Measurements from ENCODE around the gene BLCAP. TPM values are rescaled to one million over a fixed set of nuclear protein-coding genes. Genes with fewer than 3 reads are reported as not detected.
A peak's percentile ranks its signal among the peaks of the same experiment; 100 is the strongest.

BLCAP gene
- total and polyA plus RNA-seq, 2 experiments from 2014 or later = 62.2 to 64.8 TPM

- H3F3A ChIP-seq (replicated peaks; ENCODE audit: low read depth) = no peaks in the 10 kb centered on the region
- peaks cover 17% of the 10 kb centered on the region for H3K4me1 ChIP-seq (ENCODE audit: insufficient read depth)
- Mint-ChIP-seq H3K36me3 (ENCODE audit: low read depth) (peaks cover 4% of the 10 kb centered on the region; the same call in 2 of the 3 replicates), H3K27me3 (ENCODE audit: insufficient read depth, low read depth, poor library complexity) (no peaks in the 10 kb centered on the region), H3K4me3 (no peak overlapping the region), H3K4me1 (no peaks in the 10 kb centered on the region; the same call in 2 of the 3 replicates), H3K27ac (peak overlapping the region; percentile 33; the same call in 1 of the 2 replicates), H3K9me3 (no peaks in the 10 kb centered on the region)
- peaks cover 21% of the 10 kb centered on the region for H3K9me2 ChIP-seq (ENCODE audit: insufficient read depth)
- peak overlapping the region; percentile 69 for H3K4me2 ChIP-seq
- no peaks in the 10 kb centered on the region; the same call in 1 of the 2 replicates for H3K79me2 ChIP-seq (replicated peaks; ENCODE audit: insufficient read depth)
- TF ChIP-seq, protein P1, sequence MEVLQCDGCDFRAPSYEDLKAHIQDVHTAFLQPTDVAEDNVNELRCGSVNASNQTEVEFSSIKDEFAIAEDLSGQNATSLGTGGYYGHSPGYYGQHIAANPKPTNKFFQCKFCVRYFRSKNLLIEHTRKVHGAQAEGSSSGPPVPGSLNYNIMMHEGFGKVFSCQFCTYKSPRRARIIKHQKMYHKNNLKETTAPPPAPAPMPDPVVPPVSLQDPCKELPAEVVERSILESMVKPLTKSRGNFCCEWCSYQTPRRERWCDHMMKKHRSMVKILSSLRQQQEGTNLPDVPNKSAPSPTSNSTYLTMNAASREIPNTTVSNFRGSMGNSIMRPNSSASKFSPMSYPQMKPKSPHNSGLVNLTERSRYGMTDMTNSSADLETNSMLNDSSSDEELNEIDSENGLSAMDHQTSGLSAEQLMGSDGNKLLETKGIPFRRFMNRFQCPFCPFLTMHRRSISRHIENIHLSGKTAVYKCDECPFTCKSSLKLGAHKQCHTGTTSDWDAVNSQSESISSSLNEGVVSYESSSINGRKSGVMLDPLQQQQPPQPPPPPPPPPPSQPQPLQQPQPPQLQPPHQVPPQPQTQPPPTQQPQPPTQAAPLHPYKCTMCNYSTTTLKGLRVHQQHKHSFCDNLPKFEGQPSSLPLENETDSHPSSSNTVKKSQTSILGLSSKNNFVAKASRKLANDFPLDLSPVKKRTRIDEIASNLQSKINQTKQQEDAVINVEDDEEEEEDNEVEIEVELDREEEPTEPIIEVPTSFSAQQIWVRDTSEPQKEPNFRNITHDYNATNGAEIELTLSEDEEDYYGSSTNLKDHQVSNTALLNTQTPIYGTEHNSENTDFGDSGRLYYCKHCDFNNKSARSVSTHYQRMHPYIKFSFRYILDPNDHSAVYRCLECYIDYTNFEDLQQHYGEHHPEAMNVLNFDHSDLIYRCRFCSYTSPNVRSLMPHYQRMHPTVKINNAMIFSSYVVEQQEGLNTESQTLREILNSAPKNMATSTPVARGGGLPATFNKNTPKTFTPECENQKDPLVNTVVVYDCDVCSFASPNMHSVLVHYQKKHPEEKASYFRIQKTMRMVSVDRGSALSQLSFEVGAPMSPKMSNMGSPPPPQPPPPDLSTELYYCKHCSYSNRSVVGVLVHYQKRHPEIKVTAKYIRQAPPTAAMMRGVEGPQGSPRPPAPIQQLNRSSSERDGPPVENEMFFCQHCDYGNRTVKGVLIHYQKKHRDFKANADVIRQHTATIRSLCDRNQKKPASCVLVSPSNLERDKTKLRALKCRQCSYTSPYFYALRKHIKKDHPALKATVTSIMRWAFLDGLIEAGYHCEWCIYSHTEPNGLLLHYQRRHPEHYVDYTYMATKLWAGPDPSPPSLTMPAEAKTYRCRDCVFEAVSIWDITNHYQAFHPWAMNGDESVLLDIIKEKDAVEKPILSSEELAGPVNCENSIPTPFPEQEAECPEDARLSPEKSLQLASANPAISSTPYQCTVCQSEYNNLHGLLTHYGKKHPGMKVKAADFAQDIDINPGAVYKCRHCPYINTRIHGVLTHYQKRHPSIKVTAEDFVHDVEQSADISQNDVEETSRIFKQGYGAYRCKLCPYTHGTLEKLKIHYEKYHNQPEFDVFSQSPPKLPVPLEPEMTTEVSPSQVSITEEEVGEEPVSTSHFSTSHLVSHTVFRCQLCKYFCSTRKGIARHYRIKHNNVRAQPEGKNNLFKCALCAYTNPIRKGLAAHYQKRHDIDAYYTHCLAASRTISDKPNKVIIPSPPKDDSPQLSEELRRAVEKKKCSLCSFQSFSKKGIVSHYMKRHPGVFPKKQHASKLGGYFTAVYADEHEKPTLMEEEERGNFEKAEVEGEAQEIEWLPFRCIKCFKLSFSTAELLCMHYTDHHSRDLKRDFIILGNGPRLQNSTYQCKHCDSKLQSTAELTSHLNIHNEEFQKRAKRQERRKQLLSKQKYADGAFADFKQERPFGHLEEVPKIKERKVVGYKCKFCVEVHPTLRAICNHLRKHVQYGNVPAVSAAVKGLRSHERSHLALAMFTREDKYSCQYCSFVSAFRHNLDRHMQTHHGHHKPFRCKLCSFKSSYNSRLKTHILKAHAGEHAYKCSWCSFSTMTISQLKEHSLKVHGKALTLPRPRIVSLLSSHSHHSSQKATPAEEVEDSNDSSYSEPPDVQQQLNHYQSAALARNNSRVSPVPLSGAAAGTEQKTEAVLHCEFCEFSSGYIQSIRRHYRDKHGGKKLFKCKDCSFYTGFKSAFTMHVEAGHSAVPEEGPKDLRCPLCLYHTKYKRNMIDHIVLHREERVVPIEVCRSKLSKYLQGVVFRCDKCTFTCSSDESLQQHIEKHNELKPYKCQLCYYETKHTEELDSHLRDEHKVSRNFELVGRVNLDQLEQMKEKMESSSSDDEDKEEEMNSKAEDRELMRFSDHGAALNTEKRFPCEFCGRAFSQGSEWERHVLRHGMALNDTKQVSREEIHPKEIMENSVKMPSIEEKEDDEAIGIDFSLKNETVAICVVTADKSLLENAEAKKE (CRISPR knock-in tag; IDR thresholded peaks at IDR 0.05) = 0 out of 2 replicates have a peak, but pooled peaks have one; percentile 6
- no peak for TF ChIP-seq STAT1 (IDR thresholded peaks at IDR 0.05; ENCODE audit: unreplicated experiment)
- ATAC-seq (peak; percentile 62), DNase-seq (ENCODE audit: low spot score) (no peak)
- H3K4me3 ChIP-seq = peak overlapping the region; percentile 27; the same call in 1 of the 2 replicates
- H3K27me3 ChIP-seq (ENCODE audit: insufficient read depth) = no peaks in the 10 kb centered on the region
- H3K36me3 ChIP-seq (ENCODE audit: insufficient read depth) = no peaks in the 10 kb centered on the region
- peaks cover 8% of the 10 kb centered on the region; the same call in 1 of the 2 replicates for H4K20me1 ChIP-seq (replicated peaks; ENCODE audit: insufficient read depth)
- peak overlapping the region; percentile 10; the same call in 1 of the 2 replicates for H3K27ac ChIP-seq (ENCODE audit: low read depth)
- no peak overlapping the region for H2AFZ ChIP-seq
These were observed 22.2 kb downstream of the BLCAP start for GRCh38 chr20:37505263-37506151.

Data from GM23338 (cell line).